Right lobe of liver (tissue), 4 donors: ENCODE results near the gene INO80.
"Not testable (repeated sequence)": the region's sequence is repeated elsewhere in the genome, so short reads cannot be mapped to it uniquely, and the experiment has no call there.

Experiments used
- CTCF ChIP-seq, 4 donors: fragments of 200-600 bp in 3 of 4; fragments of 450-650 bp in 1 of 4; IDR thresholded peaks; one replicate each; pipeline versions ENCODE4 v1.5.1 to v1.8.0; 2016 to 2022; ENCODE audit warnings: antibody characterized with exemption in 4 of 4, mild to moderate bottlenecking in 2 of 4
- POLR2A ChIP-seq: fragments of 450-650 bp; IDR thresholded peaks from one replicate; pipeline ENCODE4 v1.6.1; 2017; ENCODE audit warnings: antibody characterized with exemption, mild to moderate bottlenecking
- donor health status: DM: no; HTN: no; CAD: no.
- donor health status: DM: no; HTN: no; CAD: no.
- donor health status: DM: no; HTN: yes; CAD: no.

- TF ChIP-seq CTCF (IDR thresholded peaks at IDR 0.05); POLR2A: not testable (repeated sequence)
Measured at GRCh38 chr15:41078879-41079278, 37.2 kb downstream of the INO80 start.
